Neural progenitor cell (in vitro differentiated cells): ENCODE data around the gene FRS3.

Experiments
- EZH2phosphoT487 ChIP-seq: fragments of 200-600 bp; sonication (generic); IDR thresholded peaks from 2 replicates; pipeline ENCODE4 v1.6.1; 2017; ENCODE audit warnings: antibody characterized with exemption
- TF ChIP-seq, protein P1 (sequence below): fragments of 200-600 bp; sonication (generic); IDR thresholded peaks from 2 replicates; pipeline ENCODE4 v1.5.1; 2017; ENCODE audit warnings: antibody characterized with exemption, mild to moderate bottlenecking

DNA sequence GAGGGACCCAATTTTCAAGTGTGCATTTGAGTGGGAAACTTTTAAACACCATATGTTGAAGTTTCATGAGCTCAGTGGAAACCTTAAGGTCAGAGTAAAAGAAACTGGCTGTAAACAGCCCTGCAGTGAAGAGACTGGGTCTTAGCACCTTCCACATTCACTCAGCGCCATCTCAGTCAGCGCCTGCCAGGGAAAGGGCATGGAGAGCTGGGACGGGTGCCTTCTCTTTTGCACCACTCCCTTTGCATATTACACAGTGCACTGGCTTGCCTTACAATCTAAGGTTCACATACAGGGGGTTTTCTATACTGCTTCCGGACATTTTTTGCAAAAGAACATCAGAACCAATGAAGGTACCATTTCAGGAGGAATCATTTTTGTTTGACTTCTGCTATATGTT is 12.3 kb upstream of the FRS3 start:
- TF ChIP-seq, protein P1, sequence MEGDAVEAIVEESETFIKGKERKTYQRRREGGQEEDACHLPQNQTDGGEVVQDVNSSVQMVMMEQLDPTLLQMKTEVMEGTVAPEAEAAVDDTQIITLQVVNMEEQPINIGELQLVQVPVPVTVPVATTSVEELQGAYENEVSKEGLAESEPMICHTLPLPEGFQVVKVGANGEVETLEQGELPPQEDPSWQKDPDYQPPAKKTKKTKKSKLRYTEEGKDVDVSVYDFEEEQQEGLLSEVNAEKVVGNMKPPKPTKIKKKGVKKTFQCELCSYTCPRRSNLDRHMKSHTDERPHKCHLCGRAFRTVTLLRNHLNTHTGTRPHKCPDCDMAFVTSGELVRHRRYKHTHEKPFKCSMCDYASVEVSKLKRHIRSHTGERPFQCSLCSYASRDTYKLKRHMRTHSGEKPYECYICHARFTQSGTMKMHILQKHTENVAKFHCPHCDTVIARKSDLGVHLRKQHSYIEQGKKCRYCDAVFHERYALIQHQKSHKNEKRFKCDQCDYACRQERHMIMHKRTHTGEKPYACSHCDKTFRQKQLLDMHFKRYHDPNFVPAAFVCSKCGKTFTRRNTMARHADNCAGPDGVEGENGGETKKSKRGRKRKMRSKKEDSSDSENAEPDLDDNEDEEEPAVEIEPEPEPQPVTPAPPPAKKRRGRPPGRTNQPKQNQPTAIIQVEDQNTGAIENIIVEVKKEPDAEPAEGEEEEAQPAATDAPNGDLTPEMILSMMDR: no peak
- TF ChIP-seq EZH2phosphoT487: no peak
